Adrenal gland (tissue), 12 donors: ENCODE measurements around the gene CPED1. TPM values are rescaled to one million over a fixed set of nuclear protein-coding genes. Genes with fewer than 3 reads are reported as not detected.

Experiments
- DNase-seq, 7 donors: peaks; one replicate each; pipeline ENCODE4 v3.0.0-alpha.2; 2019 to 2020
- H3K27ac ChIP-seq, 5 donors: fragments of 200-600 bp; sonication (generic) in 4 of 5; 1 replicate in 3 of 5; 2 replicates in 2 of 5; pipeline versions ENCODE4 v1.5.1 to v1.8.0; 2016 to 2020; ENCODE audit warnings: mild to moderate bottlenecking in 1 of 5
- H3K27me3 ChIP-seq: fragments of 200-600 bp; 2 replicates; pipeline ENCODE4 v1.8.0; 2021
- H3K36me3 ChIP-seq, 2 donors: fragments of 200-600 bp; replicated peaks in 1 of 2; 1 replicate in 1 of 2; 2 replicates in 1 of 2; pipeline versions ENCODE4 v1.5.1 to v1.8.0; 2018 to 2022
- H3K4me1 ChIP-seq, 2 donors: fragments of 200-600 bp; replicated peaks in 1 of 2; 1 replicate in 1 of 2; 2 replicates in 1 of 2; pipeline versions ENCODE4 v1.5.1 to v1.8.0; 2018 to 2021
- H3K4me3 ChIP-seq, 4 donors: fragments of 200-600 bp; sonication (generic) in 3 of 4; one replicate each; pipeline ENCODE4 v1.5.1; 2016 to 2018
- H3K9me3 ChIP-seq, 3 donors: fragments of 200-600 bp; sonication (generic) in 1 of 3; replicated peaks in 1 of 3; 1 replicate in 2 of 3; 2 replicates in 1 of 3; pipeline versions ENCODE4 v1.5.1 to v1.8.0; 2016 to 2021
- POLR2A ChIP-seq, 2 donors: fragments of 450-650 bp; IDR thresholded peaks; one replicate each; pipeline ENCODE4 v1.6.1; 2017; ENCODE audit warnings: antibody characterized with exemption in 2 of 2, mild to moderate bottlenecking in 2 of 2, moderate library complexity in 1 of 2
- WGBS, 4 donors: extraction: QIAGEN DNeasy Blood & Tissue Kit in 2 of 4; methylation state at CpG; one replicate each; pipeline versions ENCODE4 v1.1.5 to v1.1.7; 2013 to 2017; 5-methylcytosine and 5-hydroxymethylcytosine counted together
- intact Hi-C, 2 donors: fragments of 100-400 bp; cut with DNase I; formaldehyde crosslinking; loops; one replicate each; pipeline versions ENCODE4 v1.14.1 to v1.15.0; 2022 to 2023
- polyA plus RNA-seq, 3 donors: library from polyadenylated mRNA; stranded (reverse); fragments of 200-250 nt in 2 of 3; fragments of 350-450 nt in 1 of 3; fragmentation: Illumina TruSeq in 1 of 3; extraction: RNeasy Lipid Tissue Mini Kit (QIAGEN cat#74804) in 1 of 3; gene quantifications; one replicate each; pipeline ENCODE4 v1.2.3, GENCODE V29; 2013 to 2014
- total RNA-seq, 9 donors: library from RNA; depleted of rRNA in 4 of 9; stranded (reverse); fragments of >200 nt in 4 of 9; fragments of 120-200 nt in 1 of 9; fragmentation: NEBNext Ultra II Directional in 1 of 9; extraction: Animal tissue kit (Norgen Biotek cat#: 25700) in 1 of 9; gene quantifications; one replicate each; pipeline versions ENCODE4 v1.1.0 to v1.2.4, GENCODE V29; 2013 to 2023
- TF ChIP-seq, protein P1 (sequence below), 6 experiments: fragments of 450-650 bp in 4 of 6; fragments of 200-600 bp in 2 of 6; sonication (generic) in 1 of 6; IDR thresholded peaks; 1 replicate in 5 of 6; 2 replicates in 1 of 6; pipeline versions ENCODE4 v1.5.1 to v1.8.0; 2016 to 2021; ENCODE audit warnings: antibody characterized with exemption in 6 of 6, mild to moderate bottlenecking in 2 of 6, moderate library complexity in 1 of 6
- donor health status: healthy with polysubstance abuse.
- donor health status: Bipolar disorder and iron deficiency.
- donor health status: DM: yes; HTN: yes; CAD: no.
- donor health status: DM: no; HTN: no; CAD: no.
- donor health status: DM: no; HTN: no; CAD: no.
- donor health status: DM: yes; HTN: yes; CAD: no.

The CPED1 gene
- total and polyA plus RNA-seq, 12 donors, result 5.2 to 72.2 (median 40.7) TPM

DNA sequence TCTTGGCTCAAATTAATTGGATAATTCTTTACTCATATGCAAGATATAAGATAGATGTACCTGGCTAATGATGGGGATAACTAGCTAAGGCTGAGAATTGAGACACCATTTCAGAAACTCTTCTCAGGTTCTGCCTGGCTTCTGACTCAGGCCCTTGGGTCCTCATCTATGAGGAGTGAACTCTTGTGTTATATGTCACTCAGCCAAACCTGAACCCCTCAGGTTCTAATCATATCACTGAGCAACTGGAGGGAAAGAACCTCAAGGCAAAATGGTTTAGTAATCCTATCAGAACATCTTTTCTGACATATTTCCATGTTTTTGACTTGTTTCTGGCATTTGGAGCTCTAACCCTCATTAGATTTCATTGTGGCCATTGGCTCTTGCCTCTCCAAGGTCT, 100.4 kb downstream of the CPED1 start:
- Histone ChIP-seq H3K9me3 (no peaks in the 10 kb centered on the region), H3K27ac (no peak overlapping the region), H3K4me3 (no peak overlapping the region), H3K36me3 (no peaks in the 10 kb centered on the region), H3K27me3 (no peaks in the 10 kb centered on the region), H3K4me1 (peaks cover 7 to 27% of the 10 kb centered on the region in 2 donors)
- intact Hi-C loops, result no loop called here
- TF ChIP-seq POLR2A (IDR thresholded peaks at IDR 0.05), result no peak
- TF ChIP-seq, protein P1, sequence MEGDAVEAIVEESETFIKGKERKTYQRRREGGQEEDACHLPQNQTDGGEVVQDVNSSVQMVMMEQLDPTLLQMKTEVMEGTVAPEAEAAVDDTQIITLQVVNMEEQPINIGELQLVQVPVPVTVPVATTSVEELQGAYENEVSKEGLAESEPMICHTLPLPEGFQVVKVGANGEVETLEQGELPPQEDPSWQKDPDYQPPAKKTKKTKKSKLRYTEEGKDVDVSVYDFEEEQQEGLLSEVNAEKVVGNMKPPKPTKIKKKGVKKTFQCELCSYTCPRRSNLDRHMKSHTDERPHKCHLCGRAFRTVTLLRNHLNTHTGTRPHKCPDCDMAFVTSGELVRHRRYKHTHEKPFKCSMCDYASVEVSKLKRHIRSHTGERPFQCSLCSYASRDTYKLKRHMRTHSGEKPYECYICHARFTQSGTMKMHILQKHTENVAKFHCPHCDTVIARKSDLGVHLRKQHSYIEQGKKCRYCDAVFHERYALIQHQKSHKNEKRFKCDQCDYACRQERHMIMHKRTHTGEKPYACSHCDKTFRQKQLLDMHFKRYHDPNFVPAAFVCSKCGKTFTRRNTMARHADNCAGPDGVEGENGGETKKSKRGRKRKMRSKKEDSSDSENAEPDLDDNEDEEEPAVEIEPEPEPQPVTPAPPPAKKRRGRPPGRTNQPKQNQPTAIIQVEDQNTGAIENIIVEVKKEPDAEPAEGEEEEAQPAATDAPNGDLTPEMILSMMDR (IDR thresholded peaks at IDR 0.05), result no peak
- no peak for DNase-seq

DNA sequence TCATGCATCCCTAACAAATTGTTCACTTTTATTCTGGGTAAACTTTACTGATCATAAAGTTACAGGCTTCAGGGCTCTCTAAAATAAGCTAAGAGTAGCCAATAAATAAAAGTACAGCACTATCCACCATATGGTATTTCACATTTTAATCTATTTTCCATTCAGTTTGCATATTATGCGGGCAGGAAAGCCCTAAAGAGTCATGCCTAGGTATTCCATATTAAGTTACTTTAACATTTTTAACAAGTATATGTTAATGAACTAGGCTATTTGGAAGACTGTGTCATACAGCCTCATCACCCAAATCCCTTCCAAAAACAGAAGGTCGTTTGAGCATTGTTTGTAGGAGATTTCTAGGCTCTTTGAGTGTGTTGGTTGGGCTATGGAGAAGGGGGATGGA, 106.3 kb downstream of the CPED1 start:
- H3K27me3 ChIP-seq, result no peaks in the 10 kb centered on the region

DNA sequence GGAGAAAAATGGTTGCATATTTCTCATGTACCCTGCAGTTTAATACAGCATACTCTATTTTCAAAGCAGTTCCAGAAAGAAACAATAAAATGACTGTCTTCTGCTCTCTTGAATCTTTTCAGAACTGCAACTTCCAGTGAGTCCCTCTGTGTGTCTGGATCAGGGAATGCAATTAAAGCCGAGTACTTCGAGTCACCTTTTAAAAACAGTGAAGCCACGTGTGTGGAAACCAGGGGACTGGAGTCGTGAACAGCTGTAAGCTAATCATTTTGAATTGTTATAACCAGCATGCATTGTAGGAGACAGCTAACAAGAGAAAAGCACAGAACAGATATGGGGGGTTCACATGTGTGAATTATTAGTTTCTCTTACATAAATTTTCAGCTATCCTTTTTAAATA, 109.1 kb downstream of the CPED1 start:
- 75 to 84% (median 81%) methylated on average over 4 of the region's 4 CpGs for WGBS, 4 donors
- Histone ChIP-seq H3K27ac (no peak overlapping the region), H3K4me3 (no peak overlapping the region), H3K4me1 (no peaks in the 10 kb centered on the region), H3K36me3 (peaks cover 0 to 12% of the 10 kb centered on the region in 2 donors), H3K9me3 (no peaks in the 10 kb centered on the region), H3K27me3 (no peaks in the 10 kb centered on the region)
- DNase-seq, result no peak
- no peak for TF ChIP-seq POLR2A (IDR thresholded peaks at IDR 0.05)
- TF ChIP-seq, protein P1 (IDR thresholded peaks at IDR 0.05), result no peak
- intact Hi-C loops, result no loop called here

More for the DNA sequence above, 106.3 kb downstream of the CPED1 start:
- intact Hi-C loops, result no loop called here
- H3K4me1 ChIP-seq, result no peaks in the 10 kb centered on the region
- no peak for DNase-seq
- no peaks in the 10 kb centered on the region for H3K36me3 ChIP-seq
- TF ChIP-seq, protein P1 (IDR thresholded peaks at IDR 0.05), result no peak
- no peak for TF ChIP-seq POLR2A (IDR thresholded peaks at IDR 0.05)
- H3K4me3 ChIP-seq, result no peak overlapping the region
- H3K9me3 ChIP-seq, result no peaks in the 10 kb centered on the region
- 21 to 85% (median 56%) methylated on average over 2 of the region's 2 CpGs for WGBS, 4 donors
- no peak overlapping the region for H3K27ac ChIP-seq

DNA sequence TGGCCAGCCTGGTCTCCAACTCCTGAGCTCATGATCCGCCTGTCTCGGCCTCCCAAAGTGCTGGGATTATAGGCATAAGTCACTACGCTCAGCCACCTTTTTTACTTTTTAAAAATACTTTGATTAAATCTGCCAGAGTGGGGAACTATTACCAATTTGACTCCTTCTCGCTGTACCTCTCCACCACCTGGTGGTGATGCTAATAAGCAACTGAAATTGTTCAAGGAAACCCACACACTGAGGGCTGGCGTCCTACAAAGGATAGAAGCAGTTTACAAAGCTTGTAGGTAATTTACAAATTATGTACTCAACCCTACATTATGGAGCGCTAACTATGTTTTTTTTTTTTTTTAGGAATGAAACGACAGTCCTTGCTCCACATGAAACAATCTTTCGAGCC, 111.1 kb downstream of the CPED1 start:
- no peak for TF ChIP-seq POLR2A (IDR thresholded peaks at IDR 0.05)
- TF ChIP-seq, protein P1 (IDR thresholded peaks at IDR 0.05), result no peak

More for the DNA sequence above, 111.1 kb downstream of the CPED1 start:
- Histone ChIP-seq H3K27ac (no peak overlapping the region), H3K36me3 (peaks cover 0 to 12% of the 10 kb centered on the region in 2 donors), H3K9me3 (no peaks in the 10 kb centered on the region), H3K4me1 (no peaks in the 10 kb centered on the region), H3K27me3 (no peaks in the 10 kb centered on the region), H3K4me3 (no peak overlapping the region)
- DNase-seq, result no peak
- intact Hi-C loops, result no loop called here
- 93 to 96% (median 94%) methylated on average over 8 of the region's 8 CpGs for WGBS, 4 donors
